D341Med (cell line): Measurements from ENCODE around the gene IRF2BP1.
"Not testable (repeated sequence)": the region's sequence is repeated elsewhere in the genome, so short reads cannot be mapped to it uniquely, and the experiment has no call there.

Source experiments
- DNase-seq: peaks from one replicate; pipeline ENCODE4 v3.0.0; 2012; ENCODE audit warnings: low spot score

IRF2BP1 gene

GRCh38 chr19:45881082-45881908 lies 4.6 kb downstream of the IRF2BP1 start:
- no peak for DNase-seq

GRCh38 chr19:45879971-45880370 lies 6.0 kb downstream of the IRF2BP1 start:
- no peak for DNase-seq

- DNase-seq = peak; percentile 23
These were observed 6.9 kb downstream of the IRF2BP1 start for GRCh38 chr19:45879055-45879454.

GRCh38 chr19:45878043-45878794 lies 7.7 kb downstream of the IRF2BP1 start:
- DNase-seq = peak; percentile 15

GRCh38 chr19:45876411-45877197 lies 9.3 kb downstream of the IRF2BP1 start:
- DNase-seq = no peak

- no peak for DNase-seq
These were observed 9.9 kb downstream of the IRF2BP1 start for GRCh38 chr19:45876161-45876410.

GRCh38 chr19:45874620-45874966 lies 11.3 kb downstream of the IRF2BP1 start:
- DNase-seq = no peak

- no peak for DNase-seq
These were observed 12.6 kb downstream of the IRF2BP1 start for GRCh38 chr19:45873219-45873772.

GRCh38 chr19:45872095-45872919 lies 13.6 kb downstream of the IRF2BP1 start:
- no peak for DNase-seq

GRCh38 chr19:45870798-45871197 lies 15.1 kb downstream of the IRF2BP1 start:
- no peak for DNase-seq

GRCh38 chr19:45867241-45867640 lies 18.7 kb downstream of the IRF2BP1 start:
- not testable (repeated sequence) for DNase-seq

- DNase-seq = no peak
These were observed 19.4 kb downstream of the IRF2BP1 start for GRCh38 chr19:45866400-45867176.

GRCh38 chr19:45865269-45865948 lies 20.5 kb downstream of the IRF2BP1 start:
- no peak for DNase-seq

GRCh38 chr19:45864629-45865082 lies 21.3 kb downstream of the IRF2BP1 start:
- DNase-seq = no peak

- DNase-seq = peak; percentile 89
These were observed 21.9 kb downstream of the IRF2BP1 start, which contains the start of gene FOXA3 for GRCh38 chr19:45863840-45864628. Gene FOXA3, plus strand, starts transcription at chr19:45864326. Its CDS starts 131 bp downstream, at chr19:45864457.

GRCh38 chr19:45863335-45863839 lies 22.6 kb downstream of the IRF2BP1 start:
- DNase-seq = no peak

GRCh38 chr19:45862564-45863334 lies 23.2 kb downstream of the IRF2BP1 start, which contains the start of gene SYMPK:
Gene SYMPK, minus strand, starts transcription at chr19:45863147. Its CDS starts 8,652 bp downstream, at chr19:45854495.
- DNase-seq = peak; percentile 99

GRCh38 chr19:45862271-45862563 lies 23.7 kb downstream of the IRF2BP1 start:
- no peak for DNase-seq
